ENCODE data around the gene FCRL1. TPM values are rescaled to one million over a fixed set of nuclear protein-coding genes. Genes with fewer than 3 reads are reported as not detected.
A peak's percentile ranks its signal among the peaks of the same experiment; 100 is the strongest.

The FCRL1 gene
- total RNA-seq, 1 donor from 2014 or later = 4.2 TPM

DNA sequence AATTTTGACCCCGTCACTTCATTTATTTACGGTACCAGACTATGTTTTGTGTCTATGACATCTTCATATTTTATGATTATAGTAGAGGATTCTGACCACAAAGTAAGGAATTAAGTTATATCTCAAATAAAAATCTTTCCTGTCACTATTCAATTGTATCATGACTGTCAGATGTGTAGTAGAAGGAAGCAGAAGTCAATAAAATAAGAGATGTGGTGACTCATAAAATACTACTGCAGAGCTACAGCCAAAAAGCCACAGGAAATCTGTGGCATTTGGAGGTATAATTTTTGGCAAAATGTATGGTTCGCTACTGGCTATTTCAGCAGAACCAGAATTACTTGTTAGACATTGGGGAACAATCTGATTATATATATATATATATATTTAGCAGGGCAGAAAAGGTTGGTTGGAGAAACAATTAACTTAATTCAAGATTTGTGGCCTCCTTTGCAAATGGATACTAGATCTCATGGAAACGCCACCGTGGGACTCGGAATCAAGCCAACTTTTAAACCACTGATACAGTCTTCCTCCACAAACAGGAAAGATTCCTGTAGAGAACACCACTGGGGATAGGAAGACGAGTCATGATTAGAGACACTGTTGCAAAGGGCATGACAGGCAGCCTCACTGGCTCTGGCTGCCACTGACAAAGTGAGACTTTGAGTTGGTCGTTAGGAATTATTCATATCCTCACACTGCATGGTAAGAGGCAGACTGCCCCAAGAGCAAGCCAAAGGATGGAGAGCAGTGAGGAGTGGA is 48.1 kb downstream of the FCRL1 start:
- H3K36me3 ChIP-seq = no peaks in the 10 kb centered on the region
- TF ChIP-seq, protein P1, sequence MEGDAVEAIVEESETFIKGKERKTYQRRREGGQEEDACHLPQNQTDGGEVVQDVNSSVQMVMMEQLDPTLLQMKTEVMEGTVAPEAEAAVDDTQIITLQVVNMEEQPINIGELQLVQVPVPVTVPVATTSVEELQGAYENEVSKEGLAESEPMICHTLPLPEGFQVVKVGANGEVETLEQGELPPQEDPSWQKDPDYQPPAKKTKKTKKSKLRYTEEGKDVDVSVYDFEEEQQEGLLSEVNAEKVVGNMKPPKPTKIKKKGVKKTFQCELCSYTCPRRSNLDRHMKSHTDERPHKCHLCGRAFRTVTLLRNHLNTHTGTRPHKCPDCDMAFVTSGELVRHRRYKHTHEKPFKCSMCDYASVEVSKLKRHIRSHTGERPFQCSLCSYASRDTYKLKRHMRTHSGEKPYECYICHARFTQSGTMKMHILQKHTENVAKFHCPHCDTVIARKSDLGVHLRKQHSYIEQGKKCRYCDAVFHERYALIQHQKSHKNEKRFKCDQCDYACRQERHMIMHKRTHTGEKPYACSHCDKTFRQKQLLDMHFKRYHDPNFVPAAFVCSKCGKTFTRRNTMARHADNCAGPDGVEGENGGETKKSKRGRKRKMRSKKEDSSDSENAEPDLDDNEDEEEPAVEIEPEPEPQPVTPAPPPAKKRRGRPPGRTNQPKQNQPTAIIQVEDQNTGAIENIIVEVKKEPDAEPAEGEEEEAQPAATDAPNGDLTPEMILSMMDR (IDR thresholded peaks at IDR 0.05) = no peak
- intact Hi-C loops (cut with DNase I) = no loop called here
- H3K27ac ChIP-seq = no peak overlapping the region
- no peaks in the 10 kb centered on the region for H3K9me3 ChIP-seq
- ATAC-seq (no peak), DNase-seq (no peak)
- H3K27me3 ChIP-seq (ENCODE audit: low read depth) = peaks cover 4% of the 10 kb centered on the region
- H3K4me3 ChIP-seq = no peak overlapping the region
- no peaks in the 10 kb centered on the region for H3K4me1 ChIP-seq

DNA sequence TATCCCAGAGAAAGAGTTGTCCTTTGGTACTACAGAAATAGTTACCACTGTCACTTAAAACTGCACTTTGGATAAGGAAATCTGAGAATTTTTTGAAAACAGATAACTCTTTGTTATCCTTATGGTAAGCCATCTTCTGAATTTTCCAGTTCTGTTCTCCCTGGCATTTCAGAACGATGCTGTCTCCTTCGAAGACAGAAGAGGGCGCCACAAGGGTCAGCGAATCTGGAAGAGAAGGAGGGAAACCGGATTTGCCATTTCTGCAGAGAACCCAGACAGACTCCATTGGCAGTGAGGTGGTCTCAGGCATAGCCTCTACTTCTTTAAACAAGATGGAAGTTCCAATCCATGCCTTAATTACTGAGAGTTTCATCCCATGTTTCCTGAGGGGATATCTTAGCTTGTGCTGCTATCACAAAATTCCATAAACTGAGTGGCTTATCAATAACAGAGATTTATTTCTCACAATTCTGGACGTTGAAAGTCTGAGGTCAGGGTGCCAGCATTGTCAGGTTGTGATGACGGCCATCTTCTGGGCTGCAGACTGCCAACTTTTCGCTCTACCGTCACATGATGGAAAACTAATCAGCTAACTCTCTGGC is 49.4 kb downstream of the FCRL1 start:
- Histone ChIP-seq H3K4me1 (no peaks in the 10 kb centered on the region), H3K9me3 (no peaks in the 10 kb centered on the region), H3K27me3 (ENCODE audit: low read depth) (peaks cover 4% of the 10 kb centered on the region), H3K4me3 (no peak overlapping the region), H3K27ac (no peak overlapping the region), H3K36me3 (no peaks in the 10 kb centered on the region)
- TF ChIP-seq, protein P1 (IDR thresholded peaks at IDR 0.05) = peak; percentile 18
- DNase-seq (no peak), ATAC-seq (no peak)
- intact Hi-C loops (cut with DNase I) = no loop called here

DNA sequence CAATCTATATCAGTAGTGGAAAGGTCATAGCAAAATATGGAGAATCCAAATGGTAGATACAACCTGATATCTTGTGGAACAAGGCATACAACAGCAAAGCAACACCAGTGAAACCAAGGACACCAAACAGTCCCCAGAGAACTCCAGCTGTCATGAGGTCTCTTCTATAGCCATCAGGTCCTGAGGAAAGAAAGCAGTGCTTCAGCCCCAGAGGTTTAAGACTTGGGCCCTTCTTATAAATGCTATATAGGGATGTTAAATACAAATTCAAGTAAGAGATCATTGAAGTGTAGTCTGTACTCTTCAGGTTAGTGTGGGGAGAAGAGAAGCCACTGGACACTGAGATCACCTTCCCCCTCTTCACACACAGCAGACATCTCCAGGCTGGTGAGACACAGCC is 53.1 kb downstream of the FCRL1 start:
- peaks cover 4% of the 10 kb centered on the region for H3K27me3 ChIP-seq (ENCODE audit: low read depth)
- intact Hi-C loops (cut with DNase I) = no loop called here
- DNase-seq (no peak), ATAC-seq (no peak)
- no peaks in the 10 kb centered on the region for H3K9me3 ChIP-seq
- TF ChIP-seq, protein P1 (IDR thresholded peaks at IDR 0.05) = no peak
- H3K36me3 ChIP-seq = no peaks in the 10 kb centered on the region
- no peak overlapping the region for H3K27ac ChIP-seq
- H3K4me1 ChIP-seq = no peaks in the 10 kb centered on the region
- H3K4me3 ChIP-seq = no peak overlapping the region

DNA sequence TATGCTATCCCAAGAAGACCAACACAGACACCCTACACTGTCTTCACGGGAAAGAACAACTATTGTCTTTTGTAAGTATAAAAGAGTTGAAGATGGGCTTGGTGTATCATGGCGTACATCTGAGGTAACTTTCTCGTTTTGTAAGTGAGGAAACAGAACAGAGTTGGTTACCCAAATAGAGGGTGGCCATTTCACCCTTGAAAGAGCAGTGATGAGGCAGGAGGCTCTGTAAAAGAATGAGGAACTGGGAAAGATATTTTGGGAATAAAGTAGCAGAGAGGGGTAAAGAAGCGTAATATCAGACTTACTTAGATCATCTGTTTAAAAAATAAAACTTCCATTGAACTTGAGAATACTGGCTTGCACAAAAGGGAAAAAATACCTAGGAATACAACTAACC is 61.9 kb downstream of the FCRL1 start:
- DNase-seq = no peak
- intact Hi-C loops (cut with DNase I) = no loop called here
- TF ChIP-seq, protein P1 (IDR thresholded peaks at IDR 0.05) = no peak
- ATAC-seq = no peak
- Histone ChIP-seq H3K4me1 (no peaks in the 10 kb centered on the region), H3K27me3 (ENCODE audit: low read depth) (no peaks in the 10 kb centered on the region), H3K9me3 (no peaks in the 10 kb centered on the region), H3K4me3 (no peak overlapping the region), H3K36me3 (no peaks in the 10 kb centered on the region), H3K27ac (no peak overlapping the region)

DNA sequence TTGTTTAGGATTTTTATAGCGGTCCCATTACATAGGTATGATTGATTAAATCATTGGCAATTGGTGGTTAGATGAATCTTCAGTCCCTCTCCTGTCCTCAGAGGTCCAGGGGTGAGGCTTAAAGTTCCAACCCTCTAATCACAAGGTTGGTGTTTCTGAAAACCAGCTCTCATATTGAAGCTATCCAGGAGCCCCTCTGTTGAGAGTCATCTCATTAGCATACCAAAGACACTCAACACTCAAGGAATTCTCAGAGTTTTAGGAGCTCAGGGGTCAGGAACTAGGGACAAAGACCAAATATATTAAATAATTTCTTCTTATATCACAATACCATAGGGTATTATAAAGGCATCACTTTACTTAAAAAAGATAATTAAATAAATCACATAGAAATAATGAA is 66.3 kb downstream of the FCRL1 start:
- ATAC-seq = no peak
- TF ChIP-seq, protein P1 (IDR thresholded peaks at IDR 0.05) = no peak
- no peaks in the 10 kb centered on the region for H3K4me1 ChIP-seq
- no peak for DNase-seq
- H3K36me3 ChIP-seq = no peaks in the 10 kb centered on the region
- no peak overlapping the region for H3K27ac ChIP-seq
- no peaks in the 10 kb centered on the region for H3K27me3 ChIP-seq (ENCODE audit: low read depth)
- H3K9me3 ChIP-seq = no peaks in the 10 kb centered on the region
- intact Hi-C loops (cut with DNase I) = no loop called here
- H3K4me3 ChIP-seq = no peak overlapping the region

All from lower lobe of right lung (tissue), 2 donors.